Caco-2 (cell line): ENCODE results near the gene C9orf72. TPM values are rescaled to one million over a fixed set of nuclear protein-coding genes. Genes with fewer than 3 reads are reported as not detected.

Experiments
- BruUV-seq: library from RNA; stranded (reverse); fragments of 400-500 nt; replicated peaks from 2 replicates; lab custom pipeline; 2021; lab: Mats Ljungman, UMichigan
- CTCF ChIA-PET: fragments of 300-600 bp; sonication (Branson Sonifier 250); formaldehyde crosslinking; loops from one replicate; lab custom pipeline; 2022; ENCODE audit warnings: antibody characterized with exemption; lab: Charles Lee
- POLR2A ChIA-PET: fragments of 300-600 bp; sonication (Branson Sonifier 250); formaldehyde crosslinking; loops from one replicate; lab custom pipeline; 2022; ENCODE audit warnings: antibody characterized with exemption; lab: Charles Lee
- DNase-seq, 2 experiments: peaks; one replicate each; pipeline versions ENCODE4 v3.0.0 to v3.0.0-alpha.2; 2020 to 2022
- H3K27me3 ChIP-seq: replicated peaks from 2 replicates; pipeline ENCODE4 v1.6.0; 2011; ENCODE audit warnings: low read length; ENCODE audit not compliant: control insufficient read depth, insufficient read depth
- H3K36me3 ChIP-seq: 2 replicates; pipeline ENCODE4 v1.5.1; 2011; ENCODE audit warnings: low read length; ENCODE audit not compliant: control insufficient read depth, insufficient read depth
- H3K4me1 ChIP-seq: fragments of 250-450 bp; sonication (Bioruptor Pico); 2 replicates; pipeline ENCODE4 v1.5.1; 2020; ENCODE audit warnings: mild to moderate bottlenecking
- H3K4me3 ChIP-seq: 2 replicates; pipeline ENCODE4 v1.5.1; 2011; ENCODE audit warnings: low read depth, mild to moderate bottlenecking, control low read depth, low read length
- H3K9me3 ChIP-seq: fragments of 250-450 bp; sonication (Bioruptor Pico); 2 replicates; pipeline ENCODE4 v1.5.1; 2020; ENCODE audit warnings: mild to moderate bottlenecking, moderate library complexity
- H3K27ac Mint-ChIP-seq: one replicate; pipeline ENCODE4 v1.8.0; 2022; ENCODE audit warnings: mixed read lengths; ENCODE audit not compliant: unreplicated experiment
- H3K27me3 Mint-ChIP-seq: one replicate; pipeline ENCODE4 v1.8.0; 2022; ENCODE audit warnings: mixed read lengths; ENCODE audit not compliant: insufficient read depth, unreplicated experiment
- H3K36me3 Mint-ChIP-seq: one replicate; pipeline ENCODE4 v1.8.0; 2022; ENCODE audit warnings: mild to moderate bottlenecking, mixed read lengths; ENCODE audit not compliant: insufficient read depth, unreplicated experiment
- H3K4me1 Mint-ChIP-seq: one replicate; pipeline ENCODE4 v1.8.0; 2022; ENCODE audit warnings: low read depth, mixed read lengths; ENCODE audit not compliant: unreplicated experiment
- H3K4me3 Mint-ChIP-seq: one replicate; pipeline ENCODE4 v1.8.0; 2022; ENCODE audit warnings: mild to moderate bottlenecking, moderate library complexity, mixed read lengths; ENCODE audit not compliant: unreplicated experiment
- H3K9me3 Mint-ChIP-seq: one replicate; pipeline ENCODE4 v1.8.0; 2022; ENCODE audit warnings: mixed read lengths; ENCODE audit not compliant: unreplicated experiment
- intact Hi-C: fragments of 100-400 bp; cut with micrococcal nuclease; formaldehyde crosslinking; loops from one replicate; pipeline ENCODE4 v1.10.0; 2022; ENCODE audit not compliant: unreplicated experiment
- total RNA-seq: library from RNA; stranded (reverse); gene quantifications from 2 replicates; pipeline ENCODE4 v1.2.3, GENCODE V29; 2022
- TF ChIP-seq, protein P1 (sequence below), 2 experiments: fragments of 200-600 bp in 1 of 2; IDR thresholded peaks; 1 replicate in 1 of 2; 2 replicates in 1 of 2; pipeline versions ENCODE4 v1.5.1 to v1.8.0; 2011 to 2022; ENCODE audit warnings: antibody characterized with exemption in 1 of 2, control low read depth in 1 of 2, inconsistent platforms in 1 of 2, low read depth in 1 of 2, low read length in 1 of 2, mild to moderate bottlenecking in 1 of 2, moderate library complexity in 1 of 2; ENCODE audit not compliant: insufficient read depth in 1 of 2, severe bottlenecking in 1 of 2, unreplicated experiment in 1 of 2

Gene C9orf72
- total RNA-seq, 1 experiment from 2014 or later = 3.6 TPM

DNA sequence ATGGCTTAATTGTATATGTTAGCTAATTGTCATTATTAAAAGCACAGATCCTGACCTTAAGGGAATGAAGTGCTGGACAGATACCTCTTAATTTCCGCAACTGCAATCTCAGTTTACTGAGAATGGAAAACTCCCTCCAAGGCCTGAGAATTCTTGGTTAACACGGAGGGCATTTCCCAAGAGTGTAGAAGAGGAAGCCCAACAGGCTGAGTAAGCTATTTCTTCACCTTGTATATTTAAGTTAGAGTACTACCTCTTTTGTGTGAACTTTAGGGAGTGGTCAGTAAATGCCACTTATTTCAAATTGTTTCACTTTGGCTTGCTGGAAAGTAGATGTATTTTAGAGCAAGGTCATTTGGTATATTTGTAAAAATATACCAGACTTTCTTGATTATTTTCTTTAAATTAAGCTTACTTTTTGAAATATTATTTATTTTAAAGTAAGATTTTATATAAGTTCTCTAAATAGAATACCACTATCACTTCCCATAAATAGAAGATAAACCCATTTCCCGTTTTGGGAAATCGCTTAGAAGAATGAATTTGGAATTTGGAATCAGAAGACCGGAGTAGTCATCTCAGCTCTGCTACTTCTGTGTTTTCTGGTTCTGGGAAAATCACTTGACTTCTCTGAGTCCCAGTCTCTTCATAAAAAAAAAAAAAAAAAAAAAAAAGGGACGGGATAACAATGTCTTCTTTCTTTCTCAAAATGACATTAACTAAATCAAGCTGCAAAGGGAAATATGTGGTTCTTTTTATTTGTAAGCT lies 26.0 kb upstream of the C9orf72 start:
- CTCF ChIA-PET = no interaction called here
- H3K4me3 Mint-ChIP-seq = no peak overlapping the region
- BruUV-seq = no TSS peak

DNA sequence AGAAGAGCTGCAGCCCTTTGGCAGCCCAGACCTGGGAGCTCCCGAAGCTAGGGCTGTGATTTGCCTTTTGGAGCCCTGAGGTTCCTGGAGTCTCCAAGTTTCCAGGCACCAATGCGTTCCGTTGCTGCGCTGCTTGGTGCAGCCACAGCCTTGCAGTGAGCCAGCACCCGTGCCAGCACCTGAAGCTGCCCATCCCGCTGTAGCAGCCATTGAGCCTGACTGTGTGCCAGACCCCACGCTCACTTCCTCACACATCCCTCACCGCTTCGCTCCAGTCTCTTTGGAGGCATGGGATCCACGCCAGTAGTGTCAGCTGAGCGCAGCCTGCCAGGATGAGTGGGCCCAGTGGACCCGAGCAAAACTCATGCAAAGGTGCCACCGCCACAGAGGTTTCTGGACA lies 22.5 kb upstream of the C9orf72 start:
- CTCF ChIA-PET = no interaction called here
- no peaks in the 10 kb centered on the region for H3K36me3 ChIP-seq
- TF ChIP-seq, protein P1, sequence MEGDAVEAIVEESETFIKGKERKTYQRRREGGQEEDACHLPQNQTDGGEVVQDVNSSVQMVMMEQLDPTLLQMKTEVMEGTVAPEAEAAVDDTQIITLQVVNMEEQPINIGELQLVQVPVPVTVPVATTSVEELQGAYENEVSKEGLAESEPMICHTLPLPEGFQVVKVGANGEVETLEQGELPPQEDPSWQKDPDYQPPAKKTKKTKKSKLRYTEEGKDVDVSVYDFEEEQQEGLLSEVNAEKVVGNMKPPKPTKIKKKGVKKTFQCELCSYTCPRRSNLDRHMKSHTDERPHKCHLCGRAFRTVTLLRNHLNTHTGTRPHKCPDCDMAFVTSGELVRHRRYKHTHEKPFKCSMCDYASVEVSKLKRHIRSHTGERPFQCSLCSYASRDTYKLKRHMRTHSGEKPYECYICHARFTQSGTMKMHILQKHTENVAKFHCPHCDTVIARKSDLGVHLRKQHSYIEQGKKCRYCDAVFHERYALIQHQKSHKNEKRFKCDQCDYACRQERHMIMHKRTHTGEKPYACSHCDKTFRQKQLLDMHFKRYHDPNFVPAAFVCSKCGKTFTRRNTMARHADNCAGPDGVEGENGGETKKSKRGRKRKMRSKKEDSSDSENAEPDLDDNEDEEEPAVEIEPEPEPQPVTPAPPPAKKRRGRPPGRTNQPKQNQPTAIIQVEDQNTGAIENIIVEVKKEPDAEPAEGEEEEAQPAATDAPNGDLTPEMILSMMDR (IDR thresholded peaks at IDR 0.05; ENCODE audit: insufficient read depth in 1 of 2, low read depth in 1 of 2, low read length in 1 of 2, severe bottlenecking in 1 of 2, unreplicated experiment in 1 of 2) = no peak
- POLR2A ChIA-PET = no interaction called here
- no peak overlapping the region for H3K4me3 Mint-ChIP-seq
- intact Hi-C loops = no loop called here
- H3K4me1 ChIP-seq = no peaks in the 10 kb centered on the region
- no peaks in the 10 kb centered on the region for H3K9me3 ChIP-seq
- no peak for DNase-seq
- no TSS peak for BruUV-seq
- H3K4me1 Mint-ChIP-seq = no peaks in the 10 kb centered on the region
- H3K4me3 ChIP-seq = no peak overlapping the region
- peaks cover 2% of the 10 kb centered on the region for H3K27me3 Mint-ChIP-seq
- H3K27me3 ChIP-seq = no peaks in the 10 kb centered on the region
- H3K27ac Mint-ChIP-seq = no peak overlapping the region
- no peaks in the 10 kb centered on the region for H3K36me3 Mint-ChIP-seq
- H3K9me3 Mint-ChIP-seq = no peaks in the 10 kb centered on the region

More for the DNA sequence above, 26.0 kb upstream of the C9orf72 start:
- no peaks in the 10 kb centered on the region for H3K36me3 ChIP-seq
- H3K27me3 Mint-ChIP-seq = no peaks in the 10 kb centered on the region
- POLR2A ChIA-PET = no interaction called here
- H3K27ac Mint-ChIP-seq = no peak overlapping the region
- no peak overlapping the region for H3K4me3 ChIP-seq
- TF ChIP-seq, protein P1 (IDR thresholded peaks at IDR 0.05; ENCODE audit: insufficient read depth in 1 of 2, low read depth in 1 of 2, low read length in 1 of 2, severe bottlenecking in 1 of 2, unreplicated experiment in 1 of 2) = no peak
- no peak for DNase-seq
- H3K4me1 Mint-ChIP-seq = no peaks in the 10 kb centered on the region
- no peaks in the 10 kb centered on the region for H3K36me3 Mint-ChIP-seq
- H3K9me3 ChIP-seq = no peaks in the 10 kb centered on the region
- no peaks in the 10 kb centered on the region for H3K27me3 ChIP-seq
- no peaks in the 10 kb centered on the region for H3K4me1 ChIP-seq
- H3K9me3 Mint-ChIP-seq = no peaks in the 10 kb centered on the region
- intact Hi-C loops = no loop called here

- ChIA-PET POLR2A (no interaction called here), CTCF (no interaction called here)
- intact Hi-C loops = no loop called here
- no peaks in the 10 kb centered on the region for H3K36me3 ChIP-seq
- H3K4me1 Mint-ChIP-seq = no peaks in the 10 kb centered on the region
- H3K4me3 ChIP-seq = no peak overlapping the region
- no peaks in the 10 kb centered on the region for H3K9me3 ChIP-seq
- no peaks in the 10 kb centered on the region for H3K36me3 Mint-ChIP-seq
- H3K27me3 ChIP-seq = no peaks in the 10 kb centered on the region
- no peak overlapping the region for H3K27ac Mint-ChIP-seq
- peaks cover 2% of the 10 kb centered on the region for H3K27me3 Mint-ChIP-seq
- TF ChIP-seq, protein P1 (IDR thresholded peaks at IDR 0.05; ENCODE audit: insufficient read depth in 1 of 2, low read depth in 1 of 2, low read length in 1 of 2, severe bottlenecking in 1 of 2, unreplicated experiment in 1 of 2) = no peak
- no peak overlapping the region for H3K4me3 Mint-ChIP-seq
- H3K4me1 ChIP-seq = no peaks in the 10 kb centered on the region
- no peak for DNase-seq
- BruUV-seq = no TSS peak
- H3K9me3 Mint-ChIP-seq = no peaks in the 10 kb centered on the region
Measured at GRCh38 chr9:27591672-27592071, 18.4 kb upstream of the C9orf72 start.
